Pancreas (tissue), 10 donors: ENCODE data around the gene ECE1. TPM values are rescaled to one million over a fixed set of nuclear protein-coding genes. Genes with fewer than 3 reads are reported as not detected.

ENCODE experiments used
- ATAC-seq, 4 donors: fragments of 200-7000 bp; cut with Tn5 transposase; one replicate each; pipeline versions ENCODE4 v1.8.0 to v1.9.1; 2020; ENCODE audit warnings: mild to moderate bottlenecking in 4 of 4, moderate library complexity in 4 of 4
- DNase-seq, 6 donors: peaks; one replicate each; pipeline ENCODE4 v3.0.0-alpha.2; 2020
- FAIRE-seq: peaks from 2 replicates; lab custom pipeline; 2012; peaks lifted over from hg19 to GRCh38; lab: Jason Lieb, UNC
- H3K27ac ChIP-seq, 4 donors: fragments of 200-600 bp; sonication (generic); 1 replicate in 3 of 4; 2 replicates in 1 of 4; pipeline versions ENCODE4 v1.5.0 to v1.8.0; 2020
- H3K27me3 ChIP-seq, 4 donors: fragments of 200-600 bp; one replicate each; pipeline ENCODE4 v1.8.0; 2021
- H3K36me3 ChIP-seq, 3 donors: fragments of 200-600 bp; sonication (generic) in 1 of 3; one replicate each; pipeline versions ENCODE4 v1.5.0 to v1.8.0; 2020 to 2021
- H3K4me1 ChIP-seq, 3 donors: fragments of 200-600 bp; one replicate each; pipeline ENCODE4 v1.8.0; 2021
- H3K4me3 ChIP-seq, 4 donors: fragments of 200-600 bp; sonication (generic) in 2 of 4; one replicate each; pipeline versions ENCODE4 v1.5.0 to v1.8.0; 2020 to 2021
- H3K9me3 ChIP-seq, 4 donors: fragments of 200-600 bp; one replicate each; pipeline ENCODE4 v1.8.0; 2021
- WGBS, 2 donors: extraction: QIAGEN DNeasy Blood & Tissue Kit; methylation state at CpG; one replicate each; pipeline ENCODE4 v1.1.7; 2013; 5-methylcytosine and 5-hydroxymethylcytosine counted together
- intact Hi-C, 3 donors: fragments of 100-400 bp; cut with DNase I; formaldehyde crosslinking; loops; one replicate each; pipeline versions ENCODE4 v1.11.1 to v1.14.2; 2022
- polyA plus RNA-seq, 2 donors: library from polyadenylated mRNA; stranded (reverse); fragments of 200-250 nt; gene quantifications; one replicate each; pipeline ENCODE4 v1.2.3, GENCODE V29; 2013
- total RNA-seq, 6 donors: library from RNA; stranded (reverse); fragmentation: NEBNext Ultra II Directional in 4 of 6; extraction: Animal tissue kit (Norgen Biotek cat#: 25700) in 4 of 6; gene quantifications; one replicate each; pipeline versions ENCODE4 v1.2.1 to v1.2.4, GENCODE V29; 2021 to 2023
- TF ChIP-seq, protein P1 (sequence below), 4 donors: fragments of 200-600 bp; sonication (generic) in 3 of 4; IDR thresholded peaks; one replicate each; pipeline versions ENCODE4 v1.5.0 to v1.8.0; 2021; ENCODE audit warnings: antibody characterized with exemption in 4 of 4
- donor health status: healthy with polysubstance abuse.
- donor health status: DM: no; HTN: no; CAD: no; lungs with moderate emphysema.
- donor health status: DM: no; HTN: no; CAD: no.
- donor health status: control.
- donor health status: control.
- donor health status: Bipolar disorder and iron deficiency.
- donor health status: DM: yes; HTN: yes; CAD: no.
- donor health status: DM: no; HTN: no; CAD: no.
- donor health status: DM: no; HTN: no; CAD: no.
- donor health status: DM: yes; HTN: yes; CAD: no.

ECE1 gene
- total and polyA plus RNA-seq, 8 donors: 38.1 to 141 (median 85.8) TPM

DNA sequence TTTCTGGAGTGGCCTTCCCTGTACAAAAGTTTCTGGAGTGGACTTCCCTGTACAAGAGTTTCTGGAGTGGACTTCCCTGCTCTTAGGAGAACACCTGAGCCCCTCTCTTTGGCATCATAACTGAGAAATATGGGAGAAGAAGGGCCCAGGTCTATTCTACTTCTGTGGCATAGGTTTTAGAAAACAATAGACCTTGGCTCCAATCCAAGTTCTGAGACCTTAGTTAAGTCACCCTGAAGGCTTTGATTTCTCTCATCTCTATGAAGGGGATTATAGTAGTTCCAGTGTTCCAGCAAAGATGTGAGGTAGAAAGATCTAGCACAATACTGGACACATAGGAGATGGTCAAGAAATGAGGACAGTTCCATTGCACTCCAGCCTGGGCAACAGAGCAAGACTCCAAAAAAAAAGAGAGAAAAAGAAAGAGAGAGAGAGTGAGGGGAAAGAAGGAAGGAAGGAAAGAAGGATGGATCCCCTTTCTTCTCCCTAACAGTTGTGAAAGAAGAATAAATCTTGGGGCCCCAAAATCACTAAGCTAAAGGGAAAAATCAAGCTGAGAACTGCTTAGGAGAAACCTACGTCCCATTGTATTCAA, 100.3 kb downstream of the ECE1 start:
- Histone ChIP-seq H3K27me3 (no peaks in the 10 kb centered on the region), H3K27ac (no peak overlapping the region), H3K36me3 (no peaks in the 10 kb centered on the region), H3K4me1 (no peaks in the 10 kb centered on the region), H3K4me3 (no peak overlapping the region), H3K9me3 (no peaks in the 10 kb centered on the region)
- no peak for ATAC-seq
- DNase-seq: no peak
- 94 to 95% methylated on average over 1 of the region's 1 CpG for WGBS, 2 donors
- TF ChIP-seq, protein P1, sequence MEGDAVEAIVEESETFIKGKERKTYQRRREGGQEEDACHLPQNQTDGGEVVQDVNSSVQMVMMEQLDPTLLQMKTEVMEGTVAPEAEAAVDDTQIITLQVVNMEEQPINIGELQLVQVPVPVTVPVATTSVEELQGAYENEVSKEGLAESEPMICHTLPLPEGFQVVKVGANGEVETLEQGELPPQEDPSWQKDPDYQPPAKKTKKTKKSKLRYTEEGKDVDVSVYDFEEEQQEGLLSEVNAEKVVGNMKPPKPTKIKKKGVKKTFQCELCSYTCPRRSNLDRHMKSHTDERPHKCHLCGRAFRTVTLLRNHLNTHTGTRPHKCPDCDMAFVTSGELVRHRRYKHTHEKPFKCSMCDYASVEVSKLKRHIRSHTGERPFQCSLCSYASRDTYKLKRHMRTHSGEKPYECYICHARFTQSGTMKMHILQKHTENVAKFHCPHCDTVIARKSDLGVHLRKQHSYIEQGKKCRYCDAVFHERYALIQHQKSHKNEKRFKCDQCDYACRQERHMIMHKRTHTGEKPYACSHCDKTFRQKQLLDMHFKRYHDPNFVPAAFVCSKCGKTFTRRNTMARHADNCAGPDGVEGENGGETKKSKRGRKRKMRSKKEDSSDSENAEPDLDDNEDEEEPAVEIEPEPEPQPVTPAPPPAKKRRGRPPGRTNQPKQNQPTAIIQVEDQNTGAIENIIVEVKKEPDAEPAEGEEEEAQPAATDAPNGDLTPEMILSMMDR (IDR thresholded peaks at IDR 0.05): no peak
- intact Hi-C loops: loop anchor here in 2 of 3 donors (10.0 kb wide), 2 partner anchors 205 to 495 kb away; no protein-coding TSS in a partner anchor
- FAIRE-seq: no peak

DNA sequence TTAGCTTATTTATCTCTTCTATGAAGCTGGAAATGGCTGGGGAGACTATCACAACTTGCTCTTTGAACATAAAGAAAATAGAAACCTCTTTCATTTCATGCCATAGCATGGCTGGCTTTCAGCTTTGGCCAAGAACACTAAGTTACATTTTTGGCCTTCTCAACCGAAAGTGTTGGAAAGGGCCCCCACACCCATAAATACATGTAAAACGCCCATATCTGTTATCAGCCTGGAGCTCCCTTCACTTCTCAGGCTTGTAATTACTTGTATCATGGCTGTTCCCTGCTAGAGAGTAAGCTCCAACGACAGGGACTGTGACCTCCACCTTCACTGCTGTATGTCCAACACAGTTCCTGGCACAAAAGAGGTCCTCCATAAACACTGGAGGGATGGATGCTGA, 100.8 kb downstream of the ECE1 start:
- Histone ChIP-seq H3K36me3 (no peaks in the 10 kb centered on the region), H3K4me1 (no peaks in the 10 kb centered on the region), H3K4me3 (no peak overlapping the region), H3K27me3 (no peaks in the 10 kb centered on the region), H3K9me3 (no peaks in the 10 kb centered on the region), H3K27ac (no peak overlapping the region)
- no peak for ATAC-seq
- intact Hi-C loops: no loop called here
- WGBS, 2 donors: 69 to 77% methylated on average over 3 of the region's 3 CpGs
- TF ChIP-seq, protein P1 (IDR thresholded peaks at IDR 0.05): no peak
- no peak for DNase-seq
- FAIRE-seq: no peak

DNA sequence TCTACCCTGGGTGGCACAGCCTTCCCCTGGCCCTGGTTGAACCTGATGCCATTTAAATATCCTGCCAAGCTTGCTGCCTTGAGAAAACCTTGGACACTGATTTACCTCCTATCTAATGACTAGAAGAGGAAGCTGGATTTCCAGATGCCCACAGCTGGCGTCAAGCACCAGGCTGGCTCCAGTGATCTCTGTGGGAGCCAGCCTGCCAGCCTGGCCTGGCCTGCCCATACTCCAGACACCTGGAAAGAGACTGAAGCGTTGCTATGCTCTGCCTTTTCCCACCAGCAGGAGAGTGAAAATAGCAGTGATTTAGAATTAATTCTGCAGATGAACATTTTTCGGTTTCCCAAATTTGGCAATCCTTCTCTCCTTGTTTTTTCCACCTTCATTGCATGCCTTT, 102.0 kb downstream of the ECE1 start:
- ATAC-seq (no peak), FAIRE-seq (no peak), DNase-seq (no peak)
- H3K9me3 ChIP-seq: no peaks in the 10 kb centered on the region
- intact Hi-C loops: no loop called here
- TF ChIP-seq, protein P1 (IDR thresholded peaks at IDR 0.05): no peak
- H3K4me3 ChIP-seq: no peak overlapping the region
- H3K4me1 ChIP-seq: no peaks in the 10 kb centered on the region
- no peaks in the 10 kb centered on the region for H3K36me3 ChIP-seq
- WGBS, 2 donors: 88 to 92% methylated on average over 3 of the region's 3 CpGs
- H3K27me3 ChIP-seq: no peaks in the 10 kb centered on the region
- no peak overlapping the region for H3K27ac ChIP-seq

DNA sequence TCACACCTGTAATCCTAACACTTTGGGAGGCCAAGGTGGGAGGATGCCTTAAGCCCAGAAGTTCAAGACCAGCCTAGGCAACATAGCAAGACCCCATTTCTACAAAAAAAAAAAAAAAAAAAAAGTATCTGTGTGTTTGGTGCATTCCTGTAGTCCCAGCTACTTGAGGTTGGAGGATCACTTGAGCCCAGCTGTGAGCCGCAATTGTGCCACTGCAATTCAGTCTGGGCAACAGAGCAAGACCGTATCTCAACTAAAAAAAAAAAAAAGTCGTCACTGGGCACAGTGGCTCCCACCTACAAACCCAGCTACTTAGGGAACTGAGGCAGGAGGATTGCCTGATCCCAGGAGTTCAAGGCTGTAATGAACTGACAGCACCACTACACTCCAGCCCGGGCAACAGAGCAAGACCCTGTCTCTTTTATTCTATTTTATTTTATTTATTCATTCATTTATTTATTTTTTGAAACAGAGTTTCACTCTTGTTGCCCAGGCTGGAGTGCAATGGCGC, 105.0 kb downstream of the ECE1 start:
- H3K4me3 ChIP-seq: no peak overlapping the region
- H3K9me3 ChIP-seq: no peaks in the 10 kb centered on the region
- no peak overlapping the region for H3K27ac ChIP-seq
- FAIRE-seq: no peak
- TF ChIP-seq, protein P1 (IDR thresholded peaks at IDR 0.05): no peak
- no peaks in the 10 kb centered on the region for H3K27me3 ChIP-seq
- intact Hi-C loops: no loop called here
- no peak for DNase-seq
- H3K4me1 ChIP-seq: no peaks in the 10 kb centered on the region
- WGBS, 2 donors: 91 to 94% methylated on average over 5 of the region's 5 CpGs
- no peaks in the 10 kb centered on the region for H3K36me3 ChIP-seq
- no peak for ATAC-seq

GRCh38 chr1:21184276-21184675, 106.0 kb downstream of the ECE1 start:
- Histone ChIP-seq H3K27ac (no peak overlapping the region), H3K4me1 (no peaks in the 10 kb centered on the region), H3K9me3 (no peaks in the 10 kb centered on the region), H3K4me3 (no peak overlapping the region), H3K36me3 (no peaks in the 10 kb centered on the region), H3K27me3 (no peaks in the 10 kb centered on the region)
- FAIRE-seq (no peak), ATAC-seq (peak in 3 of 4 donors; percentile 22 to 41 (median 27)), DNase-seq (no peak)
- intact Hi-C loops: no loop called here
- 40 to 46% methylated on average over 1 of the region's 1 CpG for WGBS, 2 donors
- TF ChIP-seq, protein P1 (IDR thresholded peaks at IDR 0.05): no peak
